Loucy (cell line): Measurements from ENCODE around the gene SNX19.

Source experiments
- H2AFZ ChIP-seq: fragments of 200-600 bp; sonication (generic); 2 replicates; pipeline ENCODE4 v1.6.0; 2016; ENCODE audit warnings: antibody characterized with exemption, mild to moderate bottlenecking, low read length, moderate library complexity
- H3F3A ChIP-seq: fragments of 200-600 bp; 2 replicates; pipeline ENCODE4 v1.6.0; 2016; ENCODE audit warnings: antibody characterized with exemption, low read depth, mild to moderate bottlenecking
- H3K27me3 ChIP-seq: fragments of 200-600 bp; sonication (generic); 2 replicates; pipeline ENCODE4 v1.6.1; 2014; ENCODE audit warnings: low read length, mild to moderate bottlenecking; ENCODE audit not compliant: insufficient read depth, poor library complexity, severe bottlenecking
- H3K36me3 ChIP-seq: fragments of 200-600 bp; sonication (generic); 2 replicates; pipeline ENCODE4 v1.6.1; 2016; ENCODE audit warnings: low read length; ENCODE audit not compliant: insufficient read depth
- H3K4me1 ChIP-seq: fragments of 200-600 bp; sonication (generic); 2 replicates; pipeline ENCODE4 v1.5.1; 2014; ENCODE audit warnings: low read length, mild to moderate bottlenecking; ENCODE audit not compliant: insufficient read depth, poor library complexity, severe bottlenecking
- H3K4me2 ChIP-seq: fragments of 200-600 bp; sonication (generic); 2 replicates; pipeline ENCODE4 v1.6.0; 2014; ENCODE audit warnings: antibody characterized with exemption, low read length, low read depth, mild to moderate bottlenecking; ENCODE audit not compliant: poor library complexity, severe bottlenecking
- H3K4me3 ChIP-seq: fragments of 200-600 bp; sonication (generic); 2 replicates; pipeline ENCODE4 v1.5.1; 2014; ENCODE audit warnings: low read length, mild to moderate bottlenecking, mixed read lengths; ENCODE audit not compliant: poor library complexity, severe bottlenecking
- H3K79me2 ChIP-seq: fragments of 200-600 bp; sonication (generic); 2 replicates; pipeline ENCODE4 v1.6.1; 2014; ENCODE audit warnings: low read length; ENCODE audit not compliant: insufficient read depth
- H3K9ac ChIP-seq: fragments of 200-600 bp; sonication (generic); 2 replicates; pipeline ENCODE4 v1.6.0; 2014; ENCODE audit warnings: mild to moderate bottlenecking, low read depth, low read length, moderate library complexity; ENCODE audit not compliant: poor library complexity, severe bottlenecking
- H3K9me2 ChIP-seq: fragments of 200-600 bp; sonication (generic); replicated peaks from 2 replicates; pipeline ENCODE4 v1.6.1; 2016; ENCODE audit warnings: low read depth, low read length, mixed read lengths
- H3K9me3 ChIP-seq: fragments of 200-600 bp; sonication (generic); 2 replicates; pipeline ENCODE4 v1.6.1; 2014; ENCODE audit warnings: mild to moderate bottlenecking, antibody characterized with exemption, low read length, low read depth; ENCODE audit not compliant: insufficient read depth
- H4K20me1 ChIP-seq: fragments of 200-600 bp; sonication (generic); 2 replicates; pipeline ENCODE4 v1.6.0; 2014; ENCODE audit warnings: antibody characterized with exemption, low read length, mild to moderate bottlenecking; ENCODE audit not compliant: insufficient read depth, poor library complexity, severe bottlenecking
- CTCF ChIP-seq: fragments of 200-600 bp; sonication (generic); conservative IDR thresholded peaks from 2 replicates; pipeline ENCODE4 v1.5.1; 2014; ENCODE audit warnings: mild to moderate bottlenecking, antibody characterized with exemption, low read length
- EZH2phosphoT487 ChIP-seq: fragments of 200-600 bp; IDR thresholded peaks from 2 replicates; pipeline ENCODE4 v1.6.1; 2018; ENCODE audit warnings: antibody characterized with exemption, mild to moderate bottlenecking, moderate library complexity, borderline replicate concordance

SNX19 gene

DNA sequence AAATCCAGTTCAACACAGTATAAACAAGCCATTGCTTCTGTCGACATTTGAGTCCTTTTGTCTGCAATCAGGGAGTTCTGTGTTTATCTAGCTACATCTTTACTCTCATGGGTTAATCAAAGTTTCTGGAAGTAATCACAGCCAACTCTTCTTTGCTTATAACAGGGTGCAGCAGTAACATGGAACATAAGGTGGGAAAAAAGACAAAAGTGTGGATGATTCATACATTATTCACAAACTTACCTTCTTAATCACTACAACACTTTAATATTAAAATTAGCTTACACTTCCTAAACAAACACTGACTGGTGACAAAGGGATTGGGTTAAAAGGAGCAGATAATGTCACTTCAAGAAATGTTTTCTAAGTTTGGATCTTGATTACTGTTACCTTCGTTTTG is 44.7 kb downstream of the SNX19 start:
- Histone ChIP-seq H3K79me2 (no peaks in the 10 kb centered on the region), H3K9me2 (no peaks in the 10 kb centered on the region), H3K4me1 (no peaks in the 10 kb centered on the region), H3K4me2 (no peak overlapping the region), H3K4me3 (no peak overlapping the region), H3K36me3 (no peaks in the 10 kb centered on the region; the same call in 1 of the 2 replicates), H2AFZ (no peak overlapping the region), H3K27me3 (no peaks in the 10 kb centered on the region), H3F3A (no peaks in the 10 kb centered on the region), H3K9ac (no peak overlapping the region), H3K9me3 (no peaks in the 10 kb centered on the region), H4K20me1 (no peaks in the 10 kb centered on the region)
- no peak for TF ChIP-seq EZH2phosphoT487
- TF ChIP-seq CTCF: no peak

- no peak overlapping the region for H3K9ac ChIP-seq
- TF ChIP-seq CTCF: no peak
- TF ChIP-seq EZH2phosphoT487: no peak
- H3K4me1 ChIP-seq: no peaks in the 10 kb centered on the region
- no peak overlapping the region for H3K4me3 ChIP-seq
- H4K20me1 ChIP-seq: no peaks in the 10 kb centered on the region
- H3K9me3 ChIP-seq: no peaks in the 10 kb centered on the region
- H3K4me2 ChIP-seq: no peak overlapping the region
- no peaks in the 10 kb centered on the region for H3K9me2 ChIP-seq
- H3K79me2 ChIP-seq: no peaks in the 10 kb centered on the region
- H2AFZ ChIP-seq: no peak overlapping the region
- H3F3A ChIP-seq: no peaks in the 10 kb centered on the region
- no peaks in the 10 kb centered on the region for H3K27me3 ChIP-seq
- no peaks in the 10 kb centered on the region for H3K36me3 ChIP-seq
Observed at GRCh38 chr11:130868721-130869390, 47.4 kb downstream of the SNX19 start.

GRCh38 chr11:130868086-130868710 is 48.1 kb downstream of the SNX19 start:
- Histone ChIP-seq H3F3A (no peaks in the 10 kb centered on the region), H2AFZ (no peak overlapping the region), H3K9me3 (no peaks in the 10 kb centered on the region), H4K20me1 (no peaks in the 10 kb centered on the region), H3K36me3 (no peaks in the 10 kb centered on the region), H3K9ac (no peak overlapping the region), H3K9me2 (no peaks in the 10 kb centered on the region), H3K79me2 (no peaks in the 10 kb centered on the region), H3K4me1 (no peaks in the 10 kb centered on the region), H3K4me2 (no peak overlapping the region), H3K4me3 (no peak overlapping the region), H3K27me3 (no peaks in the 10 kb centered on the region)
- no peak for TF ChIP-seq CTCF
- no peak for TF ChIP-seq EZH2phosphoT487
